Spleen (tissue), 7 donors: ENCODE measurements around the gene ETV3.

Experiments used
- CTCF ChIP-seq, 11 experiments: fragments of 200-600 bp in 7 of 11; fragments of 450-650 bp in 4 of 11; sonication (generic) in 4 of 11; IDR thresholded peaks in 8 of 11; conservative IDR thresholded peaks in 3 of 11; 1 replicate in 7 of 11; 2 replicates in 4 of 11; pipeline versions ENCODE4 v1.4.0 to v1.8.0; 2016 to 2021; ENCODE audit warnings: antibody characterized with exemption in 11 of 11, inconsistent platforms in 4 of 11, mild to moderate bottlenecking in 1 of 11
- POLR2AphosphoS5 ChIP-seq, 3 donors: sonication (generic); formaldehyde crosslinking; IDR thresholded peaks; one replicate each; pipeline ENCODE4 v1.5.1; 2017; ENCODE audit warnings: antibody characterized with exemption in 3 of 3
- donor health status: DM: no; HTN: no; CAD: no; lungs with moderate emphysema.
- donor health status: DM: no; HTN: no; CAD: no.
- donor health status: DM: no; HTN: no; CAD: no.

GRCh38 chr1:157095091-157095490 lies 43.1 kb downstream of the ETV3 start:
- TF ChIP-seq CTCF (IDR thresholded peaks at IDR 0.05 in 8 of 11, conservative IDR thresholded peaks at IDR 0.05 in 3 of 11) (no peak), POLR2AphosphoS5 (IDR thresholded peaks at IDR 0.05) (no peak)
